Measurements from ENCODE around the gene MMP3. TPM values are rescaled to one million over a fixed set of nuclear protein-coding genes. Genes with fewer than 3 reads are reported as not detected.

MMP3 gene
- total and polyA plus RNA-seq, 4 donors, result 1.1 to 1.4 TPM; not detected in 2

DNA sequence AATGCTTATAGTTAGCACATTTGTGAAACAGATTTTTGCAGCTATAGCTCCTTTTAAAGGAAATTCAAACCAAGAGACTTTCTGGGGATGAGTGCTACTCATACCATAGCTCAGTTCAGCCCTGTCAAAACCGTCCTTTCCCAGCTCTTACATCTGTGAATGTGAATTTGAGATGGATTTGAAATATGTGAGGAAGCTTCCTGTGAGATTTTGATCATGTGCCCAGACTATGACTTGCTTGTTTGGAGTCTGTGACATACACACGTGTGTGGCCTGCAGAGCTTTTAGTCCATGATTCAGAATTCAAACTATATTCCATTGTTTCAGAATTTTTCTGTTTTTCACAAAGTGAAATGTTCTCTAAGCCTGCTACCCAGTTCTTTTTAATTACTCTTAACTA lies 41.1 kb downstream of the MMP3 start:
- Histone ChIP-seq H3K27me3 (ENCODE audit: control insufficient read depth in 1 of 2, insufficient read depth in 2 of 2, low read length in 1 of 2) (peaks cover 0 to 1% of the 10 kb centered on the region in 2 donors), H3K4me3 (ENCODE audit: low read length in 2 of 2) (no peak overlapping the region), H3K27ac (ENCODE audit: low read depth in 1 of 2, low read length in 2 of 2) (no peak overlapping the region), H3K4me1 (ENCODE audit: control insufficient read depth in 1 of 2, insufficient read depth in 2 of 2, low read length in 2 of 2) (no peaks in the 10 kb centered on the region), H3K9me3 (ENCODE audit: control insufficient read depth, low read length) (no peaks in the 10 kb centered on the region), H3K36me3 (ENCODE audit: control insufficient read depth in 1 of 2, insufficient read depth in 2 of 2, low read length in 1 of 2) (no peaks in the 10 kb centered on the region)
- intact Hi-C loops (cut with DNase I), result no loop called here
- DNase-seq, result no peak
- no peak for ATAC-seq (ENCODE audit: low FRiP score)
- WGBS, 2 donors, result 13 to 32% methylated on average over 2 of the region's 2 CpGs

DNA sequence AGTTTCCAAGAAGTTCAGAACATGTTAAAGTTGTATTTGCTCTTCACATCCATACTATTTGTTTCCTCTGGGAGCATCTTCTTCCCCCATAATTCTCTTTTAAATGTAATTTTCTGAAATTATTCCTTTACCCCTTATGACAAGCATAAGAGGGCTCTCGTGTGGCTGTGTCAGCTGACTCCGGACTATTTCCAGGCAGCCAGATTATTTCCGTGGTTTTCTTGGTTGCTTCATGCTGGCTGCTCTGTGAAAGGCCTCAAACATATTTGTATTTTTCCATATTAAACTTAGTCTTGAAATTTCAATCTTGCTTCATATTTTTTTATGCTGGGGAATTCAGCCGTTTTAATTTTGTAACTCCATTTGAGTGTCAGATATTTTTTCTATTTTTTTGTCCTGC lies 42.6 kb downstream of the MMP3 start:
- no peaks in the 10 kb centered on the region for H3K4me1 ChIP-seq (ENCODE audit: control insufficient read depth in 1 of 2, insufficient read depth in 2 of 2, low read length in 2 of 2)
- no peaks in the 10 kb centered on the region for H3K9me3 ChIP-seq (ENCODE audit: control insufficient read depth, low read length)
- H3K36me3 ChIP-seq (ENCODE audit: control insufficient read depth in 1 of 2, insufficient read depth in 2 of 2, low read length in 1 of 2), result no peaks in the 10 kb centered on the region
- peaks cover 0 to 1% of the 10 kb centered on the region in 2 donors for H3K27me3 ChIP-seq (ENCODE audit: control insufficient read depth in 1 of 2, insufficient read depth in 2 of 2, low read length in 1 of 2)
- WGBS, 2 donors, result 30 to 34% methylated on average over 4 of the region's 4 CpGs
- ATAC-seq (ENCODE audit: low FRiP score), result no peak
- intact Hi-C loops (cut with DNase I), result no loop called here
- no peak overlapping the region for H3K4me3 ChIP-seq (ENCODE audit: low read length in 2 of 2)
- DNase-seq, result no peak
- H3K27ac ChIP-seq (ENCODE audit: low read depth in 1 of 2, low read length in 2 of 2), result no peak overlapping the region

DNA sequence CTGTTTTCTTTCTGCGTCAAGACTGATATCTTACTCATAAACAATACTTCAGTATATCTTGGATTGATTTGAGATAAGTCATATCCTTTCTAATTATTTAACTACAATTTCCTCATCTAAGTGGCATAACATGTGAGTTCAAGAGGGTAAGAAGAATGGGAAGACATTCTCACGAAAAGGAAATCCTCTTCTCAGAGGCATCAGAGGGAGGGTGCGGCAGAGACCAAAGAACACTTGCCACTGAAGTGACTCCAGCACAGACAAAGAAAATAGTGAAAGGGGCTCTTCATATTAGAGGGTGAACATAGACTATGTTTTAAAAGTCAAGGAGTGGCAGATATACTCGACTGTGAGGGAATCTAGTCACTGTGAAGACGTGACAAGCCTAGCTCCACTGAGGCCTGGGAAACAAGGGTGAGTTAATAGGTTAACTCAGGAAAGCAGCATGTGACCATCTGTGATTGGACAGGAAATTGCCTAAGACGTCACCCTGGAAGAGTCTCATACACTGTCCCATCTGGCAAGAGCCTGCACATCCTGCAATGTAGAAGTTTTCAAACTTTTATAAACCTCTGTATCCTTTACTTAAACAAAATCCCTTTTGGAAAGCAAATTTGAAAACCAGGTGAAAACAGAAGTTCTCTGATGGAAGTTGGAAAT lies 43.6 kb downstream of the MMP3 start:
- Histone ChIP-seq H3K9me3 (ENCODE audit: control insufficient read depth, low read length) (no peaks in the 10 kb centered on the region), H3K4me1 (ENCODE audit: control insufficient read depth in 1 of 2, insufficient read depth in 2 of 2, low read length in 2 of 2) (no peaks in the 10 kb centered on the region), H3K27ac (ENCODE audit: low read depth in 1 of 2, low read length in 2 of 2) (no peak overlapping the region), H3K27me3 (ENCODE audit: control insufficient read depth in 1 of 2, insufficient read depth in 2 of 2, low read length in 1 of 2) (peaks cover 0 to 1% of the 10 kb centered on the region in 2 donors), H3K4me3 (ENCODE audit: low read length in 2 of 2) (no peak overlapping the region), H3K36me3 (ENCODE audit: control insufficient read depth in 1 of 2, insufficient read depth in 2 of 2, low read length in 1 of 2) (no peaks in the 10 kb centered on the region)
- DNase-seq (no peak), ATAC-seq (ENCODE audit: low FRiP score) (no peak)
- intact Hi-C loops (cut with DNase I), result no loop called here
- 67 to 68% methylated on average over 6 of the region's 6 CpGs for WGBS, 2 donors

DNA sequence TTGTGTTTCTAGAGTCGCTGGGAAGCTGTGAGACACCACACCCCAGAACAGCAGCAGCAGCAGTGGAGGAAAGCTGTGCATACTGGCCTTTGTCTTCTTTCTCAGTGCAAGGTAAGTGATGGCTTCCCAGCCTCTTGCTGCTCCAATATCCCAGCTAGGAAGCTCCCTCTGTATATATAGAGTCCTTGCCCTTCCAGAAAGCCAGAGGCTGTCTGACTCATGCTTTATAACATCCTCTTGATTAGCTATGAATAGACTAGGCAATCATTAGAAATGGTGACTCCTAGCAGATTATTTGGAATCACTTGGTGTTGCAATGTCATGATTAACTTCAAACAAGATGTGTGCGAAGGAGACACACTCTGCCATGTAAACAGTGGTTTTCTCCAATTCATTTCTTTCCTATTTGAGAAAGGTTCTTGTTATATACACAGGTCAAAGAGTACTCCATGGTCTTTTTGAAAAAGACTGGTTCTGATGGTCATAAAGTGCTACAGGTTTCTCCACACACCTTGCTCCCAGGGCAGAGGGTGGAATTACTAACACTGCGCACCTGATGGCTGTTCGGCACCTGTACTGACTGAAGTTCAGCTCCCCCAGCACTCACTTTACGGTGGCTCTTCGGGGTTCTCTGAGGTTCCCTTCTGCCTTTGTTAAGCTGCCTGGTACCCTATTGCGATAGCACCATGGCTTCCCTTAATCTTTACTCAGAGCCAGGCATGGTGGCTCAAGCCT lies 45.2 kb downstream of the MMP3 start, which contains the start of gene MMP1:
MMP1 (minus strand) TSS at position 149 of the 735 bp plus-strand sequence; CDS start at position 81, 68 bp downstream.
- Histone ChIP-seq H3K4me3 (ENCODE audit: low read length in 2 of 2) (no peak within 1 kb of the TSS), H3K9me3 (ENCODE audit: control insufficient read depth, low read length) (no peaks in the 10 kb centered on the region), H3K27me3 (ENCODE audit: control insufficient read depth in 1 of 2, insufficient read depth in 2 of 2, low read length in 1 of 2) (peaks cover 0 to 1% of the 10 kb centered on the region in 2 donors), H3K4me1 (ENCODE audit: control insufficient read depth in 1 of 2, insufficient read depth in 2 of 2, low read length in 2 of 2) (no peaks in the 10 kb centered on the region), H3K27ac (ENCODE audit: low read depth in 1 of 2, low read length in 2 of 2) (no peak within 1 kb of the TSS), H3K36me3 (ENCODE audit: control insufficient read depth in 1 of 2, insufficient read depth in 2 of 2, low read length in 1 of 2) (no peaks in the 10 kb centered on the region)
- WGBS, 2 donors, result 92% methylated on average over 7 of the region's 7 CpGs
- peak; percentile 39 for ATAC-seq (ENCODE audit: low FRiP score)
- intact Hi-C loops (cut with DNase I), result no loop called here
- no peak for DNase-seq

DNA sequence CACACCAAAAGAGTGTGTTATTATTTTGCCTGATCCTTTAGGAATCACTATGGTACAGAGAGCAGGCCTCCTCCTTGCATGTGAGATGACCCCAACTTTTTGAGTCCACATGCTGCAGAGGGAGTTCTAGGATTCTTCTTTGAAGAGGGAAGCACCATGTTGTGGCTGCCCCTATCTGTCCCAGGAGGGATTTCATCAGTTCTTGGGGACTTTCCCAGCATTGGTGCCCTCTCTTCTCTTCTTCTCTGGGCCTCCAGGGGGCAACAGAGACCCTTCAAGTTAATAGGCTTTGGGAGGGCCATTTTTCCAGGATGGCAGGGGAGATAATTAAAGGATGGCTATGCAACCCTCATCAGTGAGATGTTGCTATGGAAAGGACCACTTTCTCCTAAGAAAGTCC lies 49.0 kb downstream of the MMP3 start:
- H3K4me3 ChIP-seq (ENCODE audit: low read length in 2 of 2), result no peak overlapping the region
- intact Hi-C loops (cut with DNase I), result no loop called here
- DNase-seq (no peak), ATAC-seq (ENCODE audit: low FRiP score) (no peak)
- no peaks in the 10 kb centered on the region for H3K9me3 ChIP-seq (ENCODE audit: control insufficient read depth, low read length)
- H3K36me3 ChIP-seq (ENCODE audit: control insufficient read depth in 1 of 2, insufficient read depth in 2 of 2, low read length in 1 of 2), result no peaks in the 10 kb centered on the region
- peaks cover 0 to 1% of the 10 kb centered on the region in 2 donors for H3K27me3 ChIP-seq (ENCODE audit: control insufficient read depth in 1 of 2, insufficient read depth in 2 of 2, low read length in 1 of 2)
- H3K4me1 ChIP-seq (ENCODE audit: control insufficient read depth in 1 of 2, insufficient read depth in 2 of 2, low read length in 2 of 2), result no peaks in the 10 kb centered on the region
- no peak overlapping the region for H3K27ac ChIP-seq (ENCODE audit: low read depth in 1 of 2, low read length in 2 of 2)

DNA sequence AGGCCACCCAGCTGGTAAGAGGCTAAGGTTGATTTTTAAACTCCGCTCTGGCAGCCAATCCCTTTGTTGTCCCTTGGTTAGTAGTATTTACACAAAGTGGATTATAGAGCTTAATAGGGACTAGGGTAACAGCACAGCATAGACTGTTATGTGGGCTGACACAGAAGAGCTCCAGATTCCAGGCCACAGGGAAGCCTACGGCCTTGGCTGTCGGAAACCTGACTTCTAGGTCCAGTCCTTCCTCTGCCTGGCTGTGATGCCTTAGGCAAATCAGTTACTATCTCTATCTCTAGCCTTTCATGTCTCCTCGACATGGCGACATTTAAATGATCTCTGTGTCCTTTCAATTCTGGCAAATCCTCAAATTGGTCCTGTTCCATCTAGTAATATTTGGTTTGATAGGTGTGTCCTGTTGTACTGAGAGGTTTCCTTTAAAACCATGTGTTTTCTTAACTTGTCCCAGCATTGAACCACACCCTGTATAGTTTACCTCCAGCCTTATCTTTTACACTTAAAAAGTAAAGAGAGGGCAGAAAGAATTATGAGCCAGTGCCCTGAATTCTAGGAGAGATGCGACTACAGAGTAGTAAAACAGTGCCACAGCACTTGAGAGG lies 49.6 kb downstream of the MMP3 start:
- no peaks in the 10 kb centered on the region for H3K4me1 ChIP-seq (ENCODE audit: control insufficient read depth in 1 of 2, insufficient read depth in 2 of 2, low read length in 2 of 2)
- no peaks in the 10 kb centered on the region for H3K9me3 ChIP-seq (ENCODE audit: control insufficient read depth, low read length)
- no peak for DNase-seq
- no peaks in the 10 kb centered on the region for H3K36me3 ChIP-seq (ENCODE audit: control insufficient read depth in 1 of 2, insufficient read depth in 2 of 2, low read length in 1 of 2)
- no peak for ATAC-seq (ENCODE audit: low FRiP score)
- H3K4me3 ChIP-seq (ENCODE audit: low read length in 2 of 2), result no peak overlapping the region
- no peak overlapping the region for H3K27ac ChIP-seq (ENCODE audit: low read depth in 1 of 2, low read length in 2 of 2)
- intact Hi-C loops (cut with DNase I), result no loop called here
- peaks cover 0 to 1% of the 10 kb centered on the region in 2 donors for H3K27me3 ChIP-seq (ENCODE audit: control insufficient read depth in 1 of 2, insufficient read depth in 2 of 2, low read length in 1 of 2)
- WGBS, 2 donors, result 90 to 94% methylated on average over 6 of the region's 6 CpGs

DNA sequence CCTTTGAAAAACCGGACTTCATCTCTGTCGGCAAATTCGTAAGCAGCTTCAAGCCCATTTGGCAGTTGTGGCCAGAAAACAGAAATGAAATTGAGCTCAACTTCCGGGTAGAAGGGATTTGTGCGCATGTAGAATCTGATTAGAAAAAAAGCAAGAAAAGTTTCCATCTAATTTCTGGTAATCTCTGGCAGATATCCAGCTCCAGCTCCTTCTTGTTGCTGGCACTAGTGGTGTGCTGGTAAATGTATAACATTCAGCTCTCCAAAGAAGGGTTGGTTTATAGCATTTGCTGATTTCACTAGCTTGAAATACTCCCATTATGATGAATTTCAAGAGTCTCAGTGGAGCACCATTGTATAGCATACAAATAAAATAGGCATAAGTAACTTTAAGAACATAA lies 50.8 kb downstream of the MMP3 start:
- H3K9me3 ChIP-seq (ENCODE audit: control insufficient read depth, low read length), result no peaks in the 10 kb centered on the region
- no peaks in the 10 kb centered on the region for H3K27me3 ChIP-seq (ENCODE audit: control insufficient read depth in 1 of 2, insufficient read depth in 2 of 2, low read length in 1 of 2)
- H3K36me3 ChIP-seq (ENCODE audit: control insufficient read depth in 1 of 2, insufficient read depth in 2 of 2, low read length in 1 of 2), result no peaks in the 10 kb centered on the region
- WGBS, 2 donors, result 77 to 83% methylated on average over 5 of the region's 5 CpGs
- ATAC-seq (ENCODE audit: low FRiP score), result no peak
- intact Hi-C loops (cut with DNase I), result no loop called here
- H3K27ac ChIP-seq (ENCODE audit: low read depth in 1 of 2, low read length in 2 of 2), result no peak overlapping the region
- H3K4me1 ChIP-seq (ENCODE audit: control insufficient read depth in 1 of 2, insufficient read depth in 2 of 2, low read length in 2 of 2), result no peaks in the 10 kb centered on the region
- no peak for DNase-seq
- H3K4me3 ChIP-seq (ENCODE audit: low read length in 2 of 2), result no peak overlapping the region

DNA sequence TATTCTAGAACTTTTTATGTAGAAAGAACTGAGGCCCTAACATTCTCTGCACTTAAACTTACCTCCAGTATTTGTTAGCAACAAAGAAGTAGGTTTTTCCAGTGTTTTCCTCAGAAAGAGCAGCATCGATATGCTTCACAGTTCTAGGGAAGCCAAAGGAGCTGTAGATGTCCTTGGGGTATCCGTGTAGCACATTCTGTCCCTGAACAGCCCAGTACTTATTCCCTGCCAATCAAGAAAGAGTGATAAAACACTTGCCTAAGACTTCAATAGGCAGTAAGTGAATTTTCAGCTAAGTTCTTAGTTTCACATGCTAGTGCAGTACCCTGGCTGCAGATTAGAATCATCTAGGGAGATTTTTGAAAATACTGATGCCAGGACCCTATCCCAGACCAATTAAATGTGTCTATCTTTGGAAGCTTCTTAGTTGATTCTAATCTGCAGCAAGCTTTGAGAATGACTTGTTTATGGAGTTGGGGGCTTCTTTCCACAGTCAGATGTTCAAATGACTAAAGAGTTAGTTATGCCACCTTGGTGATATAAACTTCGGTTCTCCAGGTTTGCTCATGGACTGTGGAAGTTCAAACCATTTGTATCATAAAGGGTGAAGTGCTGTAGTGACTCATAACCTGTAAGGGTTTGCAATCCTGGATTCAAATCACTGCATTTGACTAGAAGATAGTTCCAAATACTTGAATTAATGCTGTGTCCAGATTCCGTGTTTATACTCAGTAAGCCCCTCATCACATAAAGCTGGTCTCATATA lies 52.0 kb downstream of the MMP3 start:
- no peak for DNase-seq
- no peak overlapping the region for H3K27ac ChIP-seq (ENCODE audit: low read depth in 1 of 2, low read length in 2 of 2)
- H3K4me3 ChIP-seq (ENCODE audit: low read length in 2 of 2), result no peak overlapping the region
- H3K4me1 ChIP-seq (ENCODE audit: control insufficient read depth in 1 of 2, insufficient read depth in 2 of 2, low read length in 2 of 2), result no peaks in the 10 kb centered on the region
- intact Hi-C loops (cut with DNase I), result no loop called here
- H3K27me3 ChIP-seq (ENCODE audit: control insufficient read depth in 1 of 2, insufficient read depth in 2 of 2, low read length in 1 of 2), result peaks cover 0 to 3% of the 10 kb centered on the region in 2 donors
- no peaks in the 10 kb centered on the region for H3K9me3 ChIP-seq (ENCODE audit: control insufficient read depth, low read length)
- 75 to 79% methylated on average over 4 of the region's 4 CpGs for WGBS, 2 donors
- ATAC-seq (ENCODE audit: low FRiP score), result no peak
- H3K36me3 ChIP-seq (ENCODE audit: control insufficient read depth in 1 of 2, insufficient read depth in 2 of 2, low read length in 1 of 2), result no peaks in the 10 kb centered on the region
